Left hindlimb (tissue), 1 donor: Measurements from ENCODE around the gene CAPZB.
A peak's percentile ranks its signal among the peaks of the same experiment; 100 is the strongest.

ENCODE experiments used
- DNase-seq: peaks from one replicate; pipeline ENCODE4 v3.0.0-alpha.2; 2018

Gene CAPZB

GRCh38 chr1:19426294-19427086 is 58.8 kb downstream of the CAPZB start:
- no peak for DNase-seq

DNA sequence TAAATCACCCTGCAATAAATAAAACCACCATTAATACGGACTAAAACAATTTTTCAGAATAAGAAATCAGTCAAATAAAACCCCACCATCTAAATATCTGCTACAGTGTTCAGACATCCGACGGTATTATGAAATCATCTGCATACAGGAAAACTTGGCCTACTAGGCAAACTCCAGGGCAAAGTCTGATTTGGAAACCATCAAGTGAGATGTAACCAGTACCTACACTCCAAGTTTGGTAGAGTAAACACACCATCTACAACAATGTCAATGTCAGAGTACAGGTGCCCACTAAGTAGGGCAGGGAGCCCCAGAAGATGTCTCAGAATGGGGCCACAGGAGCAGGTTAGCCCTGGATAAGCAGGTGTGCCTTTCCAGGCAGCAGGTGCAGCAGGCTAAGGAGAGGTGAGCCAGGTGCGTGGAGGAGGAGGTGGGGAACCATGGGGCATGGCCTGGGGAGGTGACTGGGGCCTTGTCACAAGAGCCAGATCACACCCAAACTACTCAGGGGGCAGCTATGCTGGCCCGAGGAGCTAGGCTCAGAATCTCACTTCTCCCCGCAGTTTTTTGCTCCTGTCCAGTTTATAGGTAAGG is 59.6 kb downstream of the CAPZB start:
- DNase-seq, result no peak

DNA sequence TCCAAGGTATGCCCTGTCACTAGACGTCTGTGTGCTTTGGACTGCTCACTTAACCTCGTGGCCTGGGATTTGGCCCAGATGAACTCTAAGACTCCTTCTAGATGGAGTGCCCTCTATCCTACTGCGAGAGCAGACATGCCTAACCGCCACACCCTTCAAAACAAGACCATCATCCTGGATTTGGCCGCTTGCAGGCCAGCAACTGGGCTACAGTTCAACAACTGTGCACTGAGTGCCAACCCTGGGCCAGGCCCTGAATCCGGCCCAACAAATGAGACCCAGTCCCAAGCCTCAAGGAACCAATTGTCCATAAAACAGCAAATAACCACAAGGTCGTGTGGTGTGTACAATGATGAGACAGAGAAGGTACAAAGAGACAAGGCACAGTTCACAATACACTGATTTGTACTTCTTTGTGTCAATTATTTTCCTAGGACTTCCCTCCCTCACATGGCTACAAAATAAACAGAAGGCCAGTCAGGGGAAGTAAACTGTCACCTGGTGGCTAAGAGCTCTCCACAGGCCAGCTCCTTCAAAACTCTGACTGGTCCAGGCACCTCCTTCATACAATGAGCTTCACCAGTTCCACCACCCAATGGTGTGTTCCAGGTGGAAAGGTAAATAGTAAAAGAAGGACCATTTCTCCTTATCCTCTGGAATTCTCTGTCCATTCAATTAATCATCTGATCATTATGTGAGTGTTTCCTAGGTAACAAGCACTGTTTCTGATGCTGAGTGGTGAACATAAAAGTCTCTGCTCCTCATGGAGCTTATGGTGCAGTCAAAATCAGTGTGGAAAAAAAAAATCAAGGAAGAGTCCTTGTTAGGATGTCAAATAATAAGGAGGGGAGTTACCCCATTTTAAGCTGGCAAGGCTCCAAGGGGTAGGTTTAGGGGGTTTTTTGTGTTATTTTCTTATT is 60.4 kb downstream of the CAPZB start:
- DNase-seq, result no peak

DNA sequence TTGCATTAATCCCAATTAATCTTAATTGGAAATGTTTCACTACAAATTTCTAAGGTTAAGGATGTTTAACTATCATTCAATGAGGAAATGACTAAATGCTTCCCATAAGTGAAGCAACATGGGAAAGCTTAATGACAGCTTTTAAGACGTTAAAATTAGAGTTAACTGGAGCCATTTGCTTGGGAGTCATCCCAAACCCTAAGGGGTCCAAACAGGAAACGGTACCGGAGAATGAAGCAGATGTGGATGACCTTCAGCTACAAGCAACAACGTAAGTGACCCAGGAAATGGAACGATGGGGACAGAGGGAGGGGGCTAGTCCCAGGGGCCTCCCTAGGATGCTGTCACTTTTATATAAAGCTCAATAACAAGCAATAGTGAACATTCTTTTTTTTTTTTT is 62.2 kb downstream of the CAPZB start:
- no peak for DNase-seq

- no peak for DNase-seq
Observed at GRCh38 chr1:19421365-19421764, 64.0 kb downstream of the CAPZB start.

DNA sequence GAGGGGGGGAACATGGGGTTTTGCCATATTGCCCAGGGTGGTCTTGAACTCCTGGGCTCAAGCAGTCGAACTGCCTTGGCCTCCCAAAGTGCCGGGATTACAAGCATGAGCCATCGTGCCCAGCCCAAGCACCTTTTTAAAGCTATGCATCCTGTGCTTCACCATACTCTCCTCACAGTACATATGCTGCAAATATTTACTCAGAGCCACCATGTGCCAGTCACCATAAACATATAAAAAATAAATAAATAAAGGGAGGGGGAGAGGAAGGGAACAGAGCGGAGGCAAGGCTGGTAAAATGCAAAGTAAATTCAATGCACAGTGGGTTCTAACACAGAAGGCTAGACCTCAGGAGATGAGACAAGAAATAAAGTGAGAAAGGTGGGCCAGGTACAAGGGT is 64.7 kb downstream of the CAPZB start:
- no peak for DNase-seq

GRCh38 chr1:19419691-19420090 is 65.6 kb downstream of the CAPZB start:
- DNase-seq, result no peak

GRCh38 chr1:19418503-19418971 is 66.8 kb downstream of the CAPZB start:
- DNase-seq, result no peak

DNA sequence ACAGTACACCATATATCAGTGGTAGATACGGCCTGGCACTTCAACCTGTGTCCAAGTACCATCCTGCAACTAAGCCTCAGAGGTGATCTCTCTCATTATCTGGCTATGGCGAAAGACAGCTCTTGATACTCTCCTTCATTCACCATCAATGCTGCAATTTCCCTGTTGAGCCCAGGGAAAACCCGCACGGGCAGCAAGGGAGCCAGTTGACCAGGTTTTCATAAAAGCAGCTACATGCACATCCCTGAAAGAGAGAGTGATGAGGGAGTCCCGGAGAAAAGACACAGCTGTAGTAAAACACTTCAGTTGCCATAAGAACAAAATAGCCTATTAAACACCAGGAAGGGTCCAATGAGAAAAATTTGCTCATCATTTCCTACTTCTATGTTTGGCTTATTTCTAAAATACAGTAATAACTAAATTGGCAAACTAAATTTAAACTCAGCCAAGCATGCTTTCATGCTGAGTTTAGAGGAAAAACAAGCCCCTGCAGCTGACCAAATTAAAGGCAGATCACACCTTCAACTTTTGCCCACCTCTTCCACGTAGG is 68.3 kb downstream of the CAPZB start:
- no peak for DNase-seq

DNA sequence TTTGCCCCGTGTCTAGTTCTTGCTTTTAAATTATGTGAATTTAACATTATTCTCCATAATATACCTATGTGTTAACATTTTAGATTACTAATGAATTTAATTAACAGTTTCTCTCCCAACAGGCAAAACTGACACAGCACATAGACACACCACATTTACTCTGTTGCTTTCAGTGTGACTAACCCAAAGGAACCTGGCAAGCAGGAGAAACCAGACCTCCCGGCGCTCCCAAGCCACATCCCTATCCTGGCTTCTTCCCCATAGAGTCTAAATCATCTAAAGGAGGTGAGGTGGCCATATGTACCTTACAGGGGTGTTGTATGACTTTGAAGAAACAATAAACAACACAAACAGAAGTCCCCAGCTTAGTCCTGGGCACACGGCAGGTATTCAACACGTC is 69.2 kb downstream of the CAPZB start:
- DNase-seq, result no peak

- peak; percentile 66 for DNase-seq
Observed at GRCh38 chr1:19414515-19415121, 70.7 kb downstream of the CAPZB start.

DNA sequence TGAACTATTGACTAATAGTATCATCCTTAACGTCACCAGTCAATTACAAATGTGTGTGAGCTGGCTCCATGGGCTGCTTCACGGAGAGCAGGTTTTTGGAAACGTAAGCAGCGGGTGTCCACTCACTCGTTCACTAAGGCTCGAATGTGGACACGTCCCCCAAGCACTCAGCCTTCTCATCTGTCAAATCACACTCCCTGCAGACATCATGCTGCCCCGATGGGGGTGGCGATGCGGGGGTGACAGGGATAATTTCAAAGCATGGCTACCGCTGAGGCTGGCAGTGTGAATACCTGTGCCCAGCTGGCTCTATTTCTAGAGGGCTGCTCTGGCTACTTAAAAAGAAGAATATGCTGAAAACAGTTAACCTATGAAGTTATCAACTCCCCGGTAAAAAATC is 71.3 kb downstream of the CAPZB start:
- no peak for DNase-seq

GRCh38 chr1:19412654-19413053 is 72.7 kb downstream of the CAPZB start:
- DNase-seq, result no peak

- DNase-seq, result no peak
Observed at GRCh38 chr1:19411612-19412011, 73.7 kb downstream of the CAPZB start.

DNA sequence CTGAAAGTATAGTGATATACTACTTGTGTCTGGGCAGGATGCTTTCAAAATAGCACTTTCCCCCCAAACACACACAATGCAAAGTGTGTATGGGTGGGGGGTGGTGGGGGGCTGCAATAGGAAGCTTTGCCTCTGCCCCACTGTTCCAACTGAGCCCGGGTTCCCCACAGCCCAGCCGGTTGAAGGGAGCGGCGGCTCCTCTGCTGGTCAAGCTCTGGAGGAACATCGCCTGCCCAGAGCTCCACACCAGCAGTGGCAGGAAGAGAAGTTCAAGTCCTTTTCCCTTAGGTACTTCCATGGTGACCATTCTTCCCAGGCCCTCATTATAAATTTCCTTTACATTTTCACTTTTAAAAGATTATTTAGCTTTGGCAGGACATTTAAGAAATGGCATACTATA is 74.9 kb downstream of the CAPZB start:
- no peak for DNase-seq

DNA sequence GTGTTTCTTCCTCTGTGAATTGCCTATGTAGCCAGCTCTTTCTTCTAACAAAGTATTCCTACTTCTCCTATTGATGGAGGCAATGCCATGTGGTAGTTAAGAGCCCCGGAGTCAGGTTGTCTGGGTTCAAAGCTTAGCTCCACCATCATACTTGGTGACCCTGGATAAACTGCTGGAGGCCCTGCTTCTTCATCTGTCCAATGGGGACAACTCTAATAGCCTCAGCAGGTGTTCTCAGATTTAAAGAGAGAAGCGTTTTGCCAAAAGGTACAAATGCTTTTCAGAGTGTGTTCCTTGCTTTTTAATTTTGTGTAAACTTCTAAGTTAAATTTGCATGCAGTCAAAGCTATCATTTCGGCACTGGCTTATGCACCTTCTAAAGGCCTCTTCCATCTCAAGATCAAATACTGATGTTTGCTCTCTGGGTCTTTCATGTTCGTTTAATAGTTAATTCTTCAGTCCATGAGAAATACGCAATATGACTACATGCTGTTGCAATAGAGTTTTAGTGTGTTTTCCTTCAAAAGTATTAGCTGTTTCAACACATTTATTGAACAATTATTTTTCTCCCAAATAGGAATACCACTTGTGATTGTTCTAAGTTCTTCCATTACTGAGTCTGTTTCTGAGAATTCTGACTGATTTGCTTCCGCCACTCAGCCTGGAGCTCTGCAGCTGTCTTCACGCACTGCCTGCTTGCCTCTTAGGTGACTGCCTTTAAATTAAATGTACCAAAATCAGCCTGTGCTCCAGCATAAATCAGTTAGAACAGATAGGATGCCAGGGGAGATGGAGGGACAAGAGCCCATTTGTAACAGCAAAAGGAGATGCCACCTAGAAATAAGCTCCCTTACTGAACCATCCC is 75.6 kb downstream of the CAPZB start:
- DNase-seq, result no peak

- no peak for DNase-seq
Observed at GRCh38 chr1:19407494-19408096, 77.7 kb downstream of the CAPZB start.

GRCh38 chr1:19406680-19407079 is 78.7 kb downstream of the CAPZB start:
- DNase-seq, result no peak

DNA sequence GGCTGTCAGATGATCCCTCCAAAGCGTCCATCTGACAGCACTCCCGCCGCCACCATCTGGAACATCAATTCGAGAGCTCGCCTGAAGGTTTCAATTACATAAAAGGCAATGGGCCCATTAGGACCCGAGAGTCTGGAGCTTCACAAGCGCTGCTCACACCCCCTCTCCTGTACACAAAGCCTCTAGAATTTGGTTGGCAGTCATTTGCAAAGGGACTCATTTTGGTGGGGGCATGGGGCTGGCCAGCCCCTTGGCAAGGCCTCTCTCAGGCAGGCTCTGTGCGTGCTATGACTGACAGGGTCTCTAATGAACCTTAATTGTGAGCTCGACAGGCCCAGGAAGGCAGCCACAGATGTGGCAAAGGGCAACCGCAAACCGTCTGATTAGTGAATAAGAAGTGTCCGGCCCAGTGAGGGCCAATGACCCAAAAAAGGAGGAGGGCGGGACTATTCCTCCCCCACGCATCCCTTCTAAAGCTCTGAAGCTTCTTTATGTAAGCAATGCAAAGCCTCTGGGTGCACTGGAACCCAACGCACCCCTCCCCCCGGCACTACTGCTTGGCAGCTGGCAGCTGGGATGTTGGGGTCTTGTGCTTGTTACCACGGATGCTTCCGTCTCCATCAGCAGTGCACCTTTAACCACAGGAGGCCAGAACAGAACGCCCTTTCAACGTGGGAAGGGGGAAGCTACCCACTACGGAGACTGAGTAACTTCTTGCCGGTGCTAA is 79.4 kb downstream of the CAPZB start:
- DNase-seq, result peak; percentile 80

GRCh38 chr1:19405195-19405760 is 80.1 kb downstream of the CAPZB start:
- no peak for DNase-seq
